Measurements from ENCODE around the gene USP21.
"Not testable (repeated sequence)": the region's sequence is repeated elsewhere in the genome, so short reads cannot be mapped to it uniquely, and the experiment has no call there.

USP21 gene

GRCh38 chr1:161114556-161114955, 44.7 kb upstream of the USP21 start:
- no peak for TF ChIP-seq CTCF (IDR thresholded peaks at IDR 0.05)
- Histone ChIP-seq H2AFZ (no peak overlapping the region), H3K27me3 (ENCODE audit: control insufficient read depth, insufficient read depth, low read length) (no peaks in the 10 kb centered on the region), H3K4me3 (ENCODE audit: low read depth, low read length) (no peak overlapping the region), H3K4me2 (ENCODE audit: low read length) (no peak overlapping the region), H3K36me3 (ENCODE audit: control insufficient read depth, insufficient read depth, low read length) (no peaks in the 10 kb centered on the region), H3K79me2 (peaks cover 31% of the 10 kb centered on the region), H3K9ac (no peak overlapping the region), H3K9me3 (ENCODE audit: control insufficient read depth, low read length) (no peaks in the 10 kb centered on the region), H3K27ac (no peak overlapping the region), H3K4me1 (peaks cover 8% of the 10 kb centered on the region)

GRCh38 chr1:161115132-161115711, 44.1 kb upstream of the USP21 start:
- Histone ChIP-seq H3K9ac (no peak overlapping the region), H2AFZ (no peak overlapping the region), H3K27ac (no peak overlapping the region), H3K4me1 (peaks cover 13% of the 10 kb centered on the region), H3K9me3 (ENCODE audit: control insufficient read depth, low read length) (no peaks in the 10 kb centered on the region), H3K27me3 (ENCODE audit: control insufficient read depth, insufficient read depth, low read length) (no peaks in the 10 kb centered on the region), H3K4me3 (ENCODE audit: low read depth, low read length) (no peak overlapping the region), H3K4me2 (ENCODE audit: low read length) (no peak overlapping the region), H3K79me2 (peaks cover 31% of the 10 kb centered on the region), H3K36me3 (ENCODE audit: control insufficient read depth, insufficient read depth, low read length) (no peaks in the 10 kb centered on the region)
- no peak for TF ChIP-seq CTCF (IDR thresholded peaks at IDR 0.05)

GRCh38 chr1:161115961-161116360, 43.3 kb upstream of the USP21 start:
- not testable (repeated sequence) for H3K4me2 ChIP-seq (ENCODE audit: low read length); H2AFZ ChIP-seq; H3K27me3 ChIP-seq (ENCODE audit: control insufficient read depth, insufficient read depth, low read length); H3K9me3 ChIP-seq (ENCODE audit: control insufficient read depth, low read length); H3K4me3 ChIP-seq (ENCODE audit: low read depth, low read length); H3K27ac ChIP-seq; H3K36me3 ChIP-seq (ENCODE audit: control insufficient read depth, insufficient read depth, low read length); H3K9ac ChIP-seq
- Histone ChIP-seq H3K79me2 (peaks cover 31% of the 10 kb centered on the region), H3K4me1 (peaks cover 13% of the 10 kb centered on the region)

- Histone ChIP-seq H3K4me1 (peaks cover 13% of the 10 kb centered on the region), H3K4me3 (ENCODE audit: low read depth, low read length) (peak within 1 kb of the TSS; percentile 93), H3K9me3 (ENCODE audit: control insufficient read depth, low read length) (no peaks in the 10 kb centered on the region), H3K27ac (peak within 1 kb of the TSS; percentile 93), H3K4me2 (ENCODE audit: low read length) (peak within 1 kb of the TSS; percentile 80), H2AFZ (peak within 1 kb of the TSS; percentile 86), H3K9ac (peak within 1 kb of the TSS; percentile 43), H3K79me2 (peaks cover 31% of the 10 kb centered on the region), H3K27me3 (ENCODE audit: control insufficient read depth, insufficient read depth, low read length) (no peaks in the 10 kb centered on the region), H3K36me3 (ENCODE audit: control insufficient read depth, insufficient read depth, low read length) (no peaks in the 10 kb centered on the region)
- TF ChIP-seq CTCF (IDR thresholded peaks at IDR 0.05), result no peak
Observed at GRCh38 chr1:161117759-161118581, 41.3 kb upstream of the USP21 start, which contains the start of the genes NIT1 and PFDN2. Gene NIT1, plus strand, starts transcription at chr1:161118105. Its CDS starts 72 bp downstream, at chr1:161118177. Gene PFDN2, minus strand, starts transcription at chr1:161118037. Its CDS starts 11 bp downstream, at chr1:161118026.

- peak; percentile 28 for TF ChIP-seq CTCF (IDR thresholded peaks at IDR 0.05)
- peak overlapping the region; percentile 80 for H3K4me2 ChIP-seq (ENCODE audit: low read length)
- H2AFZ ChIP-seq, result no peak overlapping the region
- peak overlapping the region; percentile 93 for H3K27ac ChIP-seq
- H3K4me3 ChIP-seq (ENCODE audit: low read depth, low read length), result peak overlapping the region; percentile 93
- H3K27me3 ChIP-seq (ENCODE audit: control insufficient read depth, insufficient read depth, low read length), result no peaks in the 10 kb centered on the region
- H3K9me3 ChIP-seq (ENCODE audit: control insufficient read depth, low read length), result no peaks in the 10 kb centered on the region
- no peak overlapping the region for H3K9ac ChIP-seq
- peaks cover 26% of the 10 kb centered on the region for H3K79me2 ChIP-seq
- H3K4me1 ChIP-seq, result peaks cover 13% of the 10 kb centered on the region
- no peaks in the 10 kb centered on the region for H3K36me3 ChIP-seq (ENCODE audit: control insufficient read depth, insufficient read depth, low read length)
Observed at GRCh38 chr1:161119092-161119903, 40.0 kb upstream of the USP21 start.

Data from parathyroid adenoma (tissue), 2 donors.